GM19351 (cell line): ENCODE results near the gene IQCK.
A peak's percentile ranks its signal among the peaks of the same experiment; 100 is the strongest.
"Not testable (repeated sequence)": the region's sequence is repeated elsewhere in the genome, so short reads cannot be mapped to it uniquely, and the experiment has no call there.

ENCODE experiments used
- ATAC-seq: cut with Tn5 transposase; IDR thresholded peaks from one replicate; pipeline ENCODE4 v1.9.1; 2021; ENCODE audit warnings: mild to moderate bottlenecking, moderate library complexity; ENCODE audit not compliant: unreplicated experiment

The IQCK gene, protein sequence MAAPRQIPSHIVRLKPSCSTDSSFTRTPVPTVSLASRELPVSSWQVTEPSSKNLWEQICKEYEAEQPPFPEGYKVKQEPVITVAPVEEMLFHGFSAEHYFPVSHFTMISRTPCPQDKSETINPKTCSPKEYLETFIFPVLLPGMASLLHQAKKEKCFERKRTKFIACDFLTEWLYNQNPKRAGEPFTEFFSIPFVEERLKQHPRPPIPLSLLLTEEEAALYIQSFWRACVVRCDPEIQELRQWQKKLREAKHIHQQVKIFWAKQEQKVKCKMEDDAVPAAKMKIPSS

DNA sequence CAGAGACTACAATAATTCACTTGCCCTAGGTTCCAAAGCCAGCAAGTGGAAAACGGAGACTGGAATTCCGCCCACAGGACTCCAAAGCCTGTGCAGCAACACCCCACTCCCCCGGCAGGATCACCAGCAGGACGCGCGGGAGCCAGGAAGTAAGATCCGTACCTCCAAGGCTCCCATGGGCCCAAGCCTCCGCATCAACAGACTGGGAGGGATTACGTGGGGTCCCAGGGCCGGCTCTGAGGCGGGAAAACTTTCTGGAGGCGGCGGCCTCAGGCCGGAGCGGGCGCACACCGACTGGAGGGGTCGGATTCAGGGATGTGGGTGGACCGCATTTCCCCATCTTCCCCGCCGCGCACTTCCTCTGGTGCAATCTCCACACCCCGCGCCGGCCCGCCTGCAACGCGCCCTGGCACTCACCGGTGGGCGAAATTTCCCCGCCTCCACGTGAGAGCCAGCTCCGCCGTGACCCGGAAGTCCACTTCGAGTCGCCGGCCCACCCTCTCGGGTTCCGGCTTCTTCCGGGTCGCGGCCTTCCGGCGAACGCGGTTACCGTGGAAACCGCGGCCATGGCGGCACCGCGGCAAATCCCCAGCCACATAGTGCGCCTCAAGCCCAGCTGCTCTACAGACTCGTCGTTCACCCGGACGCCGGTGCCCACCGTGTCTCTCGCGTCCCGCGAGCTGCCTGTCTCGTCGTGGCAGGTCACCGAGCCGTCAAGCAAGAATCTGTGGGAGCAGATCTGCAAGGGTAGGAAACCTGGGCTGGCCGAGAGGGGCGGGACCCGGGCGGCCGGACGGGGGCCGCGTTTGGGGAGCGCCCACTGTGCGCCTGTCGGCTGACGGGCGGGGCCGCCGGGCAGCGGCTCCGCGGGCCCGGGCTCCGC lies at the start of gene IQCK, which contains the start of gene KNOP1:
IQCK (plus strand) TSS at position 531 of the 883 bp plus-strand sequence; CDS start at position 567, 36 bp downstream.
KNOP1 (minus strand) TSS at position 487 of the 883 bp plus-strand sequence. CDS start 3,192 bp downstream, outside the sequence.
- ATAC-seq, result peak; percentile 95

DNA sequence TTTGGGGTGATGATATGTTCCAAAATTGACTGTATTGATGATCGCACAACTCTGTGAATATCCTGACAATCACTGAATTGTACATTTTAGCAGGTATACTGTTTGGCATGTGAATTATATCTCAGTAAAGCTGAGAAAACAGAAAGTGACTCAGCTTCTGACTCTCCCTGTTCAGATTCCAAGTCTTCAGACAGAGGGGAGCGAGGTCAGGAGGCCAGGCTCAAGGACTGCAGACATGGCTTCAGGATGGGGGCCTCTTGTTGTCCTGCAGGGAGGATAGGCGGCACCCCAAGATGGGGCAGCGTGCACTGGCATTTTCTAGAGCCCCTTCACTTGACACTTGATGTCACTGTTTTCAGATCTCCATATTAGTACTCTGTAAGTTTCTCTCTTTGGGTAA lies 45.7 kb upstream of the IQCK start:
- ATAC-seq, result no peak

DNA sequence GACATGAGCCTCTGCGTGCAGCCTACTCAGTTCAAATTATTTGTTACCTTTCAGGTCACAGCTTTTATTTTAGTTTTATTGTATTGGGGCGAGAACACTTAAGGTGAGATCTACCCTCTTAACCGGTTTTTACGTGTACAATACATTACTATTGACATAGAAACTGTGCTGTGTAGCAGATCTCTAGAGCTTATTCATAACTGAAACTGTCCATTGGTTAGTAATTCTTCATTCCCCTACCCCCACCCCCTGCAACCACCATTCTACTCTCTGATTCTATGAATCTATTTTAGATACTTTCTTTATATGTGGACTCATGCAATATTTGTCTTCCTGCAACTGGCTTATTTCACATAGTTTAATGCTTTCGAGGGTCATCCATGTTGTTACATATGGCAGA lies 43.6 kb upstream of the IQCK start:
- no peak for ATAC-seq

DNA sequence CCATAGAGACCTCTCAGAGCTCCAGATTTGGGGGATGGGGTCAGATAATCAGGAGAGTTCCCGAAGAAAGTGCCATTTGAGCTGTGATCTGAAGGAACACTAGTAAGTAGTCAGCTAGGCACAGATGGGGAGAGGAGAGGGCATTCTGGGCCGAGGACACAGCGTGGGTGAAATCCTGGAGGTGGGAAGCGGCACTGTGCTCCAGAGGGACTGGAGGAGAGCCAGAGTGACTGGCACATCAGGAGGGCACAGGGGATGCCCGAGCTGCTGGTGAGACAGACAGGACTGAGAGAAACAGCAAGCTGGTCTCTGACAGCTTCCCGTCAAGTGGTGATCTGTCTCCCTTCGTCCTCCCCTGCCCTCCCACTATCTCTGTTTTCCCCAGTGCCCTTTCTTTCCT lies 40.7 kb upstream of the IQCK start:
- no peak for ATAC-seq

DNA sequence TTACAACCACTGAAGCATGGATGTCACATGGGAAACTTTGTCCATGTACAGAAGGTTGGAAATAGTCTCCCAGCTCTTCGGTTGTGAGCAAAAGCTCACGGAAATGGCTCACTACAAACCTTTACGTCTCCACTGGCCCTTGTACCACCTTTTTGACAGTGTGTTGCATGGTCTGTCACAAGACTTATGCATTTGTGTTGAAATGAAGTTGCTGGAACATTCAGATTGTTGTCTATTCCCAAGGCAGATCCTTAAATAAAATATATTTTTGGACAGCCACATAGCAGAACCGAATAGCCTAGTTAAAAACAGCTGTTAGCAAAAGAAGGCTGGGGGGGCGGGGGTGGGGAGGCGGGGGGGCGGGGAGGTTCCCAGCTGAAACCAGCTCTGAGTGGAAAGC lies 39.3 kb upstream of the IQCK start:
- ATAC-seq, result no peak

DNA sequence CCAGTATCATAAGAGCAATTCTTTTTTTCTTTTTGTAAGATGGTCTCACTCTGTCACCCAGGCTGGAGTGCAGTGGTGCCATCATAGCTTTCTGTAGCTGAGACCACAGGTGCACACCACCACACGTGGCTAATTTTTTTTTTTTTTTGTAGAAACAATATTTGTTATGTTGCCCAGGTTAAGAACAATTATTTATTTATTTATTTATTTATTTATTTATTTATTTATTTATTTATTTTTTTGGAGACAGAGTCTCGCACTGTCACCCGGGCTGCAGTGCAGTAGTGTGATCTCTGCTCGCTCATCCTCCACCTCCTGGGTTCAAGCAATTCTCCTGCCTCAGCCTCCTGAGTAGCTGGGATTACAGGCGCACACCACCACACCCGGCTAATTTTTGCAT lies 38.8 kb upstream of the IQCK start:
- ATAC-seq, result not testable (repeated sequence)

DNA sequence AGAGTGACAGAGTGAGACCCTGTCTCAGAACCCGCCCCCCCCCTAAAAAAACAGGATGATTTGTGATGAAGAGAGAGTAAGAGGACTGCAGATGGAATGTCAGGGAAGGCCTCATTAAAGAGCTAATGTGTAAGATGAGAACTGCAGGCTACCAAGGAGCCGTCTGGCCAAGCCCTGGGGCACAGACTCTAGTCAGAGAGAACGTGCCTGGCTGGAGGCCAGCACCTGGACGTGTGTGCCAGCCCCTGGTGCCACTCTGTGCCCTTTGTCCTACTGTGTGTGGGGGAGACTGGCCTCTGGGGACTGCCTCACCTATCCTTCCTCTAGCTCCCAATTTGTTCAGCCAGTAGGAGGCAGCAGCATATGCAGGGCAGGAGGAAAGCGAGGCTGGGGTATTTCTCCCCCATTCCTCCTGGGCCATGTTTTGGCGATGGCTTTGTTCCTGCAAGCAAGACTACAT lies 37.2 kb upstream of the IQCK start:
- no peak for ATAC-seq

DNA sequence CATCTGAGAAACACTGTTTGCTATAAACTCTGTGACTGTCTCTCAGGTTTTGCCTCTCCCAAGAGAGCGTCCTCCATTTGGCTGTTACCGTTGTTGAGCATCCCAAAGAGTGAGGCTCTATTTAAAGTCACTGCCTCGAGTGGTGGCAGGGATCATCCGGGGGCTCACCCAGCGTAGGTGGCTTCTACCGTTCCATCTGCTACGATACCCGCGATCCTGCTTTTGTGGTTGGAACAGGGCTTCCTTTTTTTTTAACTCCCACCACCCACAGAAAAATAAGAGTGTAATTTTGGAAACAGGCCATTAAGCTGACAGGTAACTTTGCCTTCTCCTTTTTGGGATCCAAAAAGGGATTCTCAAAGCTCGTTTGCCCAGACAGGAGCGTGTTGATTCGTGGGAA lies 36.4 kb upstream of the IQCK start:
- no peak for ATAC-seq

DNA sequence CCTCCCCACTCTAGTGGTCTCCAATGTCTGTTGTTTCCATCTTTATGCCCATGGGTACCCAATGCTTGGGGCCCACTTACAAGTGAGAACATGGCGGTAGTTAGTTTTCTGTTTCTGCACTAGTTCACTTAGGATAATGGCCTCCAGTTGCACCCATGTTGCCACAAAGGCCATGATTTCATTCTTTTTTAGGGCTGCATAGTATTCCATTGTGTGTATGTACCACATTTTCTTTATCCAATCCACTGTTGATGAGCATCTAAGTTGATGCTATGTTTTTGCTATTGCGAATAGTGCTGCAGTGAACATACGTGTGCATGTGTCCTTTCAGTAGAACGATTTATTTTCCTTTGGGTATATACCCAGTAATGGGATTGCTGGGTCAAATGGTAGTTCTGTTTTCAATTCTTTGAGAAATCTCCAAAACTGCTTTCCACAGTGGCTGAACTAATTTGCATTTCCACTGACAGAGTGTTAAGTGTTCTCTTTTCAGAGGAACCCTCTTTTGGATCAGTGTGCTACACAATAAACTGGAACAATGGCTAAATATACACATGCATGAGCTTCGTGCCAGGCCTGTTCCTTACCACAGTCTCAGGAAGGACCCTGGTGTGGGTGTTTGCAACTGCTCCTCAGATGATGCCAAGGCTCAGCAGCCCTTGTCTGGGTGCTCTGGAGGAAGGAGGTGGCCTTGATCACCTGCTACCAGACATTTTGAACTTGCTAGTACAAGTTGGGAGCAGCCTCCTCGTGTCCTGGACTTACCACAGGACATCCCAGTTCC lies 34.4 kb upstream of the IQCK start:
- no peak for ATAC-seq

DNA sequence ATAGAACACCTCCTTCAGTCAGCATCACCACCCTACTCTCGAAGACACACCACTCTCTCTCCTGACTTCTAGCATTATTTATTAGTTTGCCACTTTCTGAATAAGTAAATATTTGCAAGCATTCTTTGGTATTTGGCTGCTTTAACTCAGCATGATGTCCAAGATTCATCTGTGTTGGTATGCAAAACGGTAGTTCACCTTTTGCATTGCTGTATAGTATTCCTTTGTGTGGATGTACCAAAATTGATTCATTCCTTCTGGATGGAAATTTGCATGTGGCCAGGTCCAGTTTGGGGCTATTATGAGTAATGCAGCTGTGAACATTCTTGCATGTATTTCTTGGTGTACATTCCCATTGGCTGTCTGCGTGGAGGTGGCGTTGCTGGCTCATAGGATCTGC lies 32.9 kb upstream of the IQCK start:
- ATAC-seq, result no peak

DNA sequence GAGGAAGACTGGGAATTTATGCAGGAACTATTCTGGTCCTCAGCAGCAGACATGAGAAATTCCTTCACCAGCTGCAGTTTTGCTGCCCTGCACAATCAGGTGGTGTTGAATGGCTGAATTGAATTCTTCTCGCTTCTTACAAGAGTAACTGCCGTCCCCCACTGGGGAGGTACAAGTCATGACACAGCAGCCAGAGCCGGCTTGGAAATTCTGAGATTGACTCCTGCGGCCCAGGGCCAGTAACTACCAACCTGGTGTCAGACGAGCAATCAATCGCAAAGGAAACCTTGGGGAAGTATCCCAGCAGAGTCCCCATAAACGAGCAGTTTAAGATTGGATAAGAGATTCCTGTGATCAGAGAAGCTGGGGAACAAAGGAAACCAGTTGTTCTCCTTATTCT lies 30.8 kb upstream of the IQCK start:
- ATAC-seq, result no peak

DNA sequence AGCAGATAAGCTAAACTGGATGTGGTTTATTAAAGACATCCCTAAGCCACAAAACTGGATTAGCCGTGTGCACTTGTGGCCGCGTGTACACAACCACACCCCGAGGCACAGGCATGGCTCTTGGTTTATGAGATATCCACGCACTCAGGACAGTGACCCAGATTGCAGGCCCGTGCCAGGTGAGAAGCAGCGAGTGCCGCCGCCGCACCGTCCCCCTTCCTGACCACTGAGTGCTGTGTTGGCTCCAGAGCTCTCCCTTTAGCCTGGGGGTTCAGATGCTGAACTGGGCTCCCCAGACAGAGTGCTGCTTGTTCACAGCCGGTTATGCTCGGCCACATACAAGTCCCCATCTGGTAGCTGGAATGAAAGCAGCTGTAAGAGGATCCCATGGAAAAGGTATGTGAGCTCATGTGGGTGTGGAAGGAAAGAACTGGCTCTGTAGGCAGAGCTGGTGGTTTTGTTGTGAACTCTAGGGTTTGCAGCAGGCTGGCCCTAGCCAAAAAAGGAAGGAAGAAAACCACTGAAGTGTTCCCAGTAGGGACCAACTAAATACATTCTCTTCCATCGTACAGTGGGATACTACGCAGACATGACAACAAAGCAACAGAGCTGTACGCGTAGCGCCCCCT lies 29.6 kb upstream of the IQCK start:
- ATAC-seq, result no peak

DNA sequence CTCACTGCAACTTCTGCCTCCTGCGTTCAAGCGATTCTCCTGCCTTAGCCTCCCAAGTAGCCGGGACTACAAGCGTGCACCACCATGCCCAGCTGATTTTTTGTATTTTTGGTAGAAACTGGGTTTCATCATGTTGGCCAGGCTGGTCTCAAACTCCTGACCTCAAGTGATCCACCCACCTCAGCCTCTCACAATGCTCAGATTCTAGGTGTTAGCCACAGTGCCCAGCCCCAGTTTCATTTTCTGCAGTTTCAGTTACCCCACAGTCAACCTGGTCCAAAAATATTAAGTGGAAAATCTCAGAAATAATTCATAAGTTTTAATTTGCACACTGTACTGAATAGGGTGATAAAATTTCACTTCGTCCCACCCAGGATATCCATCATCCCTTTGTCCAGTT lies 28.7 kb upstream of the IQCK start:
- ATAC-seq, result no peak

DNA sequence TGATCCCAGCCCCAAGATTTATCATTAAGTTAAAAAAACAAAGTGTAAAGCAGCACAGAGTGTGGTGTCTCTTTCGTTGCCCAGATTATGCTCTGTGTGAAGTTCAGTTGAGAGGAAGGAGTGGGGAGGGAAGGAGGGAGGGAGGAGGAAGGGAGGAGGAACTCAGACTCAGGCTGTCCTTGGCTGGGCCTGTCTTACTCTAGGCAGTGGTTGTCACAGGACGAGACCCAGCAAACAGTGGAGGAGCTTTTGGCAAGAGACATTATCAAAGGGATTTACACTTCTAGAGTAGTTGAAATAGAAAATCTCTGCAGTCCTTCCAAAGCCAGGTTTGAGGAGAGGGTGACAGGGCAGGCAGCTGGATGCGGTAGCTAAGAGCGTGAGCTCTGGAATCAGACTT lies 27.9 kb upstream of the IQCK start:
- ATAC-seq, result no peak

DNA sequence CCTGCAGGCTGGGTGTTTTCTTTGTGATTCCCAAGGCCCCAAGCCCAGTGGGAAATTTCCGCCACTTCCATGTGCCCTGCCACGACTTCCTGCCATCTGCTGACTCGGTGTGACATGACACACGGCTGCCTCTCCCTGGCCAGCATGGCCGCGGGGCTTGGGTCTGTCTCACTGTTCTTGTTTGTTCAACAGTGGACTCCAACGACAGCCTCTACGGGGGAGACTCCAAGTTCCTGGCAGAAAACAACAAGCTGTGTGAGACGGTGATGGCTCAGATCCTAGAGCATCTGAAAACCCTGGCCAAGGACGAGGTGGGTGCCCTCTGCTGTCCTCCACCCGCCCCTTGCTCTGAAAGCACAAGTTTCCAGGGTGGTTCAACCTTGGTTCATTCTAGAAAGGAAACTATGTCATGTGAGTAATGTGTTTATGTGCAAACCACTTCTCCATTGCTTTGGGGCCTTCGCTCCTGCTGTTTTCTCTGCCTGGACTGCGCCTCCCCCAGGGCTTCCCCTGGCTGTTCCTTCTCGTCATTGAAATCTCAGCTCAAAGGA lies 26.8 kb upstream of the IQCK start:
- no peak for ATAC-seq

DNA sequence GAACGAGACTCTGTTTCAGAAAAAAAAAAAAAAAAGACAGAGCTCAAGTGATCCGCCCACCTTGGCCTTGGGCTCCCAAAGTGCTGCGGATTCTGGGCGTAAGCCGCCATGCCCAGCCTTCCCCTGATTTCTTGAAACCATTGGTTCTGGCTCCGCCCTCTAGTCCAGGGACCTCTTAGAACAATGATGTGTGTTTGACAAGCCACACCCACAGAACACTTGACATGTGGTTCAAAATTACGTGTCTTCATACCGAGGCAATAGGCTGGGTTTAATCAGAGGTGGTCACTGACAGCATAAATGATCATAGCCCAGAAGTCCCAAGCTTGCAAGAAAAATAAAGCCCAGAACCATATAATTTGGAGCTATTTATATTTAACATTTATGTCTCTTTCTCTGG lies 23.1 kb upstream of the IQCK start:
- ATAC-seq, result no peak

DNA sequence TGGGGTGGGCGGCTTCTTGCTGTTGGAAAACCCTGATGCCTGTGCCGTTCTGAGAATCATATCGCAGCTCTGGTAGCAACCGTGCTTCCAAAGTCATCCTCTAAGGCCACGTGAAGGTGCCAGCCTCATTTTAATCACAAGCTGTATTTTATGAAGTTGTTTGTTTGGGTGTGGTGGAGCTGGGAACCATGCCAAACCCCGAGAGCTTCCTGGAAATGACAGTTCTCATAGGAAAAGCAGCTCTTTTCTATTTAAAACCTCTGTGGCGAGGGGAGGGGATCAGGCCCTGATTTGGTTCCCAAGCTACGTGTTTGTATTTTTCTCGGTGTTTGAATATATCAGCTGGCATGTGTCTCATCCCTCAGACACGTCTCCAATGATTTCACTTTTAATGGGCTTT lies 21.7 kb upstream of the IQCK start:
- ATAC-seq, result no peak

DNA sequence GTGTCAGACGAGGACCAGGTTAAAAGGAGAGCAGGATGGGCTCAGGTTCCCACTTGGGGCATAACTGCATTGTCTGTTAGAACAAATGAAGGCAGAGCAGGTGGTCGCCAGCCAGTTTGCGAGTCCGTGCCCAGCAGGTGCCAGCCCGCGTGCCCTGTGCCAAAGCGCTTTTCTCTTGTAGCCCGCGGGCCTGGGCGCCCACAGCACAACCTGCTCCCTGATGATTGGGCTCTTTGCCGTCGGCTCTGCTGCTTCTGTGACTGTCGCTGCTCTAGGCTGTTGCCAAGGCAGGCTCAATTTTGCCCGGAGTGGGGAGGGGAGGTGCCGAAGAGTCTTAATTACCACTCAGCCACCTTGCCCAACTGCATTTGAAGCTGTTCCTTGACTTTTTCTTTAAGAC lies 21.1 kb upstream of the IQCK start:
- no peak for ATAC-seq

DNA sequence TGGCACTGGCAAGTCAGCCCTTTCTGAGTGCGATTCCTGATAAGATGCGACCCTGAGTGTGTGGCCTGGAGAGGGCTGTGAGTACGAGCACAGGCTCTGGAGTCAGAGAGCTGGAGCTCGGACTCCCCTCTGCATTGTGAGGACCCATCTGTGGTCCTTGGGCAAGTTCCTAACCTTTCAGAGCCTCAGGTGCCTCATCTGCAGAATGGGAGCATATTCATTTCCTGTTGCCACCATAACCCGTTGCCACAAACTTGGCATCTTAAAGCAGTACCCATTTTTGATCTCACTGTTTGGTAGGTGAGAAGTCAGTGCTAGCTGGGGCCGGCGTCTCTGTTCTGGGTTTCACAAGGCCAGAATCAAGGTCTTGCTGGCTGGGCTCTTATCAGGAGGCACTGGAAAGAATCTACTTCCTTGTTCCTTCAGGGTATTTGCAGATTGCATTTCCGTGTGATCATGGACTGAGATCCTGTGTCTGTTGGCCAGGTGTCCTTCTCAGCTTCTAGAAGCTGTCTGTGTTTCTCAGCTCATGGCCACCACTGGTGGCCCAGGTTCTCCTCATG lies 20.2 kb upstream of the IQCK start:
- no peak for ATAC-seq
